GM21717 (cell line): ENCODE measurements around the gene RUFY2.
A peak's percentile ranks its signal among the peaks of the same experiment; 100 is the strongest.
"Not testable (repeated sequence)": the region's sequence is repeated elsewhere in the genome, so short reads cannot be mapped to it uniquely, and the experiment has no call there.

ENCODE experiments used
- ATAC-seq: cut with Tn5 transposase; IDR thresholded peaks from one replicate; pipeline ENCODE4 v1.9.1; 2021; ENCODE audit warnings: mild to moderate bottlenecking, moderate library complexity; ENCODE audit not compliant: unreplicated experiment

RUFY2 gene, protein sequence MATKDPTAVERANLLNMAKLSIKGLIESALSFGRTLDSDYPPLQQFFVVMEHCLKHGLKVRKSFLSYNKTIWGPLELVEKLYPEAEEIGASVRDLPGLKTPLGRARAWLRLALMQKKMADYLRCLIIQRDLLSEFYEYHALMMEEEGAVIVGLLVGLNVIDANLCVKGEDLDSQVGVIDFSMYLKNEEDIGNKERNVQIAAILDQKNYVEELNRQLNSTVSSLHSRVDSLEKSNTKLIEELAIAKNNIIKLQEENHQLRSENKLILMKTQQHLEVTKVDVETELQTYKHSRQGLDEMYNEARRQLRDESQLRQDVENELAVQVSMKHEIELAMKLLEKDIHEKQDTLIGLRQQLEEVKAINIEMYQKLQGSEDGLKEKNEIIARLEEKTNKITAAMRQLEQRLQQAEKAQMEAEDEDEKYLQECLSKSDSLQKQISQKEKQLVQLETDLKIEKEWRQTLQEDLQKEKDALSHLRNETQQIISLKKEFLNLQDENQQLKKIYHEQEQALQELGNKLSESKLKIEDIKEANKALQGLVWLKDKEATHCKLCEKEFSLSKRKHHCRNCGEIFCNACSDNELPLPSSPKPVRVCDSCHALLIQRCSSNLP

DNA sequence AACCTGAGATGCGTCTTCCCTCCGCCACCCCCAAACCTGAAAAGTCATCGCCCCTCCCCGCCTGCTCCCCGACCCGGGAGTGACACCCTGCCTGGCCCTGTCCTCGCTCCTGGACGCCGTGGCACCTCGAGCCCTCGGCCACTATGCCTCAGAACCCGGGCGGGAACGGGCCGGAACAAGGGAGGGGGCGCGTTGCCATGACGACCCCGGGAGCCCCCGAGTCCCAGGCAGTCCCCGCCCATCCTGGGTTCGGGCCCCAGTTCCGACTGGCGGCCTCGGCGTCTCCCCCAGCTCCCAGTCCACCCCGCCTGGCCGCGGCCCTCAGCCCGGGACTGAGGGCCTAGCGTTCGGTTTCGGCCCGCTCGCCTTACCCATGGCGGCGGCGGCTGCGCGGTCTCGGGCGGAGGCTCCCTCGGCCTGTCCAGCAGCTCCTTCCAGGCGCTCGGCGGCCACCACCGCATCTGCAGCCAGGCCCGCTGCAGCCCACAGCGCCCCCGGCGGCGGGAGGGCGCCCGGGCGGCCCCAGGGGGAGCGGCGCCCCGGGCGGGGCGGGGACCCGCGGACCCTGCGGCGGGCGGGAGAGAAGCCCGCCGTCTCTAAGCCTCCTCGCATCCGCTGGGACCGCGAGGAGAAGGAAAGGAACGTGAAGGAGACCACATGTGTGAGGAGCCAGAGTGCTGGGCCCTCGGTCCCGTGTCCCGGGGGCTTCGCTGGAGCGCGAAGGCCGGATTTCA, at the start of gene RUFY2:
Gene RUFY2 (minus strand): TSS at position 463 of the 734 bp plus-strand sequence. CDS start 88 bp downstream, at position 375.
- ATAC-seq: peak; percentile 91

DNA sequence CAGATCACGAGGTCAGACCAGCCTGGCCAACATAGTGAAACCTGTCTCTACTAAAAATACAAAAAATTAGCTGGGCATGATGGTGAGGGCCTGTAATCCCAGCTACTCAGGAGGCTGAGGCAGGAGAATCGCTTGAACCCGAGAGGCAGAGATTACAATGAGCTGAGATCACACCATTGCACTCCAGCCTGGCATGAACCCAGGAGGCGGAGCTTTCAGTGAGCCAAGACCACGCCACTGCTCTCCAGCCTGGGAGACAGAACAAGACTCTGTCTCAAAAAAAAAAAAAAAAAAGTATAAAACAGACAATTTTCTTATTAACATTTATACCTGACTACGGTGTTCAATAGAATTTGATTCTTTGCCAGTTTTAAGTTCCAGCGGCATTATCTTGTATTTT, 42.6 kb upstream of the RUFY2 start:
- not testable (repeated sequence) for ATAC-seq

DNA sequence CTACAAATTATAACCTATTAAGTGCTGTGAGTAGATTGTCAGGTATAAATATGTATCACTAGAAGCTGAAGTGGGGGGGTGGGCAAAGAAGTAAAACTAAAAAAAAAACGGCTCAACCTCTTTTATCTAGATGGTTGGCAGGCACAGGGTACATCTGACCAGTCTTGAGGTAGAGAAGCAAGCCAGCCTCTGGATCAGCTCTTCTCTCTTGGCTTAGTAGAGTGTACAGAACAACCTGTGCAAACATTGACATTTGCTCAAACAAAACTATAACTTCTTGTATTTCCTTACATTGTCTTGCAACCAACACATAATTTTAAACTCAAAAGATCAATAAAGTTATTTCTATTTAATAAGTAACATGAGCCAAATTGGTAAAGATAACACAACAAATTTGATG, 39.1 kb upstream of the RUFY2 start:
- no peak for ATAC-seq

DNA sequence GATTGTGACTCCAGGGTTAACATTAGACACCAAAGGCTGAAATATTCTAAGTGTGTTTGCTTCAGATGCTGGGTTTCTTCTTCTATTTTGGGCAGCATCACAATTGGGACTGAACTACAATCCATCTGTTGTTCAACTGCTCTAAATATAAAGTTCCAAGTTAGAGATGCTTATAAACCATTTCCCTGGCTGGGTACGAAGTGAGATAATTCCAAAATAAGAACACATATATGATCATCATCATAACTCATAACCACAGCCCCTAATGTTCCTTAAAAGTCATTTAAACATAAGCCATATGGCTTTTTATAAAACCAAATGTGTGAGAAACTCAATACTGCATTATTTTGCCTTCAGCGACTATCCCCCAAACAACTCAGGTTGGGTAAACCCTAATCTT, 35.9 kb upstream of the RUFY2 start:
- no peak for ATAC-seq

DNA sequence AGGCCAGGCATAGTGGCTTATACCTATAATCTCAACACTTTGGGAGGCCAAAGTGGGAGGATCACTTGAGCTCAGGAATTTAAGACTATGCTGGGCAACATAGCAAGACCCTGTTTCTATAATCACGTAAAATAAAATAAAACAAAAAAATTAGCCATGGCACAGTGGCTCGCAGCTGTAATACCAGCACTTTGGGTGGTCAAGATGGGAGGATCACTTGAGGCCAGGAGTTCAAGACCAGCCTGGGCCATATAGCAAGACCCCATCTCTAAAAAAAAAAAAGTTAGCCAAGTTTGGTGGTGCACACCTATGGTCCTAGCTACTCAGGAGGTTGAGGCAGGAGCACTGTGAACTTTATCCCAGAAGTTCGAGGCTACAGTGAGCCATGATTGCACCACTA, 33.8 kb upstream of the RUFY2 start:
- ATAC-seq: no peak

DNA sequence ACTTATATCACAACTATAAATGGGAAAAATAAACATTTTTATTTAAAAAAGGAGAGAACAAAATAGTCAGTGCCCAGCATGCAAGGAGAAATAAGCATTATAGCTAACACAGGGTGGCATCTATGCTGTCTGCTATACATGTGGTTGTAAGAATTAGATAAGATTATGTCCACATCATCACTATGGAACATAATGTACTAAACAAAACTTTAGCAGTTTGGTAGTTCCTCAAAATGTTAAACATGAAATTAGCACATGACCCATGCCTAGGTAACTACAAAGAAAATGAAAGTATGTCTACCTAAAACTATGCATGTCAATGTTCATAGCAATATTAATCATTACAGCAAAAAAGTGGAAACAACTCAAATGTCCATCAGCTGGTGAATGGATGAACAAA, 28.7 kb upstream of the RUFY2 start:
- no peak for ATAC-seq

DNA sequence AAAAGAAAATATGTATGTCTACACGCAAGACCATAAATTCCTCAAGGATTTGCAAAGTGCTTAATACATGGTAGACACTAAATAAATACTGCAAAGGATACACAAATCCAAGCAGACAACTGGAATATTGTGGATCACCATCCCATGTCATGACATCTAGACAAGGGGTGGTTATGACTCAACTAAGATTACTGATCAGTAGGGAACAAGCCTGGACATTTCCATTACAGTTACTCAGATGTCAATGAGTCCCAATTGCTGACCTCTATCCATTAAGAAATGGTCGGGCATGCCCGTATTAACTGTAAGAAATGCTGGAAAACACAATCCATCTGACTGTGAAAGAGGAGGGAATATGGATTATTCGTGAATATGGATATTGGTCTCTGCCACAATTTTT, 27.6 kb upstream of the RUFY2 start:
- ATAC-seq: no peak

DNA sequence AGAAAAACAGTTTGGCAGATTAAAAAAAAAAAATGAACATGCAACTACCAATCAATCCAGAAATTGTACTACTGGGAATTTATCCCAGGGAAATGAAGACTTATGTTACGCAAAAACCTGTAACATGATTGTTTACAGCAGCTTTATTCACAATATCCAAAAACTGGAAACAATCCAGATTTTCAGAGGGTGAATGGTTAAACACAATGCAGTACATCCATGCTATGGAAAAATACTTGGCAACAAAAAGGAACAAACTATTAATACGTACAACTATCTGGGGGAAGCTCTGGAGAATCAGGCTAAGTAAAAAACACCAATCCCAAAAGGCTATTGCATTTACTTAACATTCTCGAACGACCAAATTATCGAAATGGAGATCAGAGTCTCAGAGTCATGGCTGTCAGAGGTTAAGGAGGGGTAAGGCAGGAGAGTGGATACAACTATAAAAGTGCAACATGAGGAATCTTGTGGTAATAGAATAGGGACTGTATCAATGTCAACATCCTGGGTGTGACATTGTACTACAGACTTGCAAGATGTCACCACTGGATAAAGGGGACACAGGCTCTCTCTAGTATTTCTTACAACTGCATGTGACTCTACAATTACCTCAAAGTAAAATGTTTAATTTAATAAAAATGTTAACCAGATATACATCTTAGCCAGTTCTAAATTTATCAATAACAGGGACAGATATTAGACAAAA, 21.5 kb upstream of the RUFY2 start:
- ATAC-seq: no peak

DNA sequence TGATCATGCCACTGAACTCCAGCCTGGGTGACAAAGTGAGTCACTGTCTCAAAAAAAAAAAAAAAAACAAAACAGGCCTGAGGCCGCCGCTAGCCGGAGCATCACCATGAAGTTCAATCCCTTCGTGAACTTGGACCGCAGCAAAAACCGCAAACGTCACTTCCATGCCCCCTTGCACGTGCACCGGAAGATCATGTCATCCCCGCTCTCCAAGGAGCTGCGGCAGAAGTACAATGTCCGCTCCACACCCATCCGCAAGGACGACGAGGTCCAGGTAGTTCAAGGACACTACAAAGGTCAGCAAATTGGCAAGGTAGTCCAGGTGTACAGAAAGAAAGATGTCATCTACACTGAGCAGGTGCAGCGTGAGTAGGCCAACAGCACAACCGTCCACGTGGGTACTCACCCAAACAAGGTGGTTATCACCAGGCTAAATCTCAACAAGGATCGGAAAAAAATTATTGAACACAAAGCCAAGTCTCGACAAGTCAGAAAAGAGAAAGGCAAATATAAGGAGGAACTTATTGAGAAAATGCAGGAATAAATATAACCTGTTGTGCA, 17.5 kb upstream of the RUFY2 start:
- no peak for ATAC-seq

DNA sequence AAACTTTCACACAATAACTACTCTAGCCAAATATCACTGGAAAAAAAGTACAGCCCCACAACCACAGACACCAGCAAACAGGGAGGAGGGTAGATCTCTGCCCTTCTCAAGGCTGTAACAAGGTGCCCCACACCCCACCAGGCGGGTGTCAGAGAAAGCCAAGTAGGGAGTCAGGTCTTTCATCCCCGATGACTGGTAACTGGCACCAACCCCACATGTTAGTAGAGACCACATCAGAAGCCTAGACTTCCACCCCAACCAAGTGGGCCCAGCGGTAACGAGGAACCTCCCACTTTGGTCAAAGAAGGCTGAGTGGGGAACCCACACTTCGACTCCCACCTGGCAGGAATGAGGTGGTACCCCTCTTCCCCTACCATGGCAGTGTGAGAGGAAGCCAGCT, 16.4 kb upstream of the RUFY2 start:
- no peak for ATAC-seq

DNA sequence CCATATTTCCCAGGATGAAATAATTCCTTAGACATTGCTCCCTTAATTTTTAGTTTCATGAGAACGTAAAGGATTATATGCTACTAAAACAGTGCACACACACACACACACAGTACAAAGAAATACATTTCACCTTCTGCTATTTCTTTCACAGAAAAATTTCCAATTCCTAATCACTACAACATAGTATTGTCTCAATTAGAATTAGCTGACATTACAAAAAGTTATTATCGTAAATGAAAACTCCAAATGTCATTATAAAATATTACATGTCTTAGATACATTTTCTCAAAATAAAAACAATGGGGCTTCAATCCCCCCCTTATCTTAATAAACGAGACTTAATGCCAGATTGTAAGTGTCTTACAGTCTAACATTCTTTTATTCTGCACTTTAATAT, 12.3 kb upstream of the RUFY2 start:
- ATAC-seq: no peak

DNA sequence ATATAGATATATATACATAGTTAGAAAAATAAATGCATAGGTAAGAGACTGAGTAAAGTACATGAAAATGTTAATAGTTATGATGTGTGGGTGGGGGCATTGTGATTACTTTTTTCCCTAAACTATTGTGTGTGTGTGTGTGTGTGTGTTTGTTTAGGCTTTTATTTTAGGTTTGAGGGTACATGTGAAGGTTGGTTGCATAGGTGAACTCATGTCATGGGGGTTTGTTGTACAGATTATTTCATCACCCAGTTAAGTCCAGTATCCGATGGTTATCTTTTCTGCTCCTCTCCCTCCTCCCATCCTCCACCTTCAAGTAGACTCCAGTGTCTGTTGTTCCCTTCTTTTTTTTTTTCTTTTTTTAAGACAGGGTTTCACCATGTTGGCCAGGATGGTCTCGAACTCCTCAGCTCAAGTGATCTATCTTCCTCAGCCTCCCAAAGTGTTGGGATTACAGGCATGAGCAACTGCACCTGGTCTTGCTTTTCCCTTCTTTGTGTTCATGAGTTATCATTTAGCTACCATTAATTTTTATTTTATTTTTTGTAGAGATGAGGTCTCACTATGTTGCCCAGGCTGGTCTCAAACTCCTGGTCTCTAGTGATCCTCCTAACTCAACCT, 1.9 kb upstream of the RUFY2 start:
- no peak for ATAC-seq

DNA sequence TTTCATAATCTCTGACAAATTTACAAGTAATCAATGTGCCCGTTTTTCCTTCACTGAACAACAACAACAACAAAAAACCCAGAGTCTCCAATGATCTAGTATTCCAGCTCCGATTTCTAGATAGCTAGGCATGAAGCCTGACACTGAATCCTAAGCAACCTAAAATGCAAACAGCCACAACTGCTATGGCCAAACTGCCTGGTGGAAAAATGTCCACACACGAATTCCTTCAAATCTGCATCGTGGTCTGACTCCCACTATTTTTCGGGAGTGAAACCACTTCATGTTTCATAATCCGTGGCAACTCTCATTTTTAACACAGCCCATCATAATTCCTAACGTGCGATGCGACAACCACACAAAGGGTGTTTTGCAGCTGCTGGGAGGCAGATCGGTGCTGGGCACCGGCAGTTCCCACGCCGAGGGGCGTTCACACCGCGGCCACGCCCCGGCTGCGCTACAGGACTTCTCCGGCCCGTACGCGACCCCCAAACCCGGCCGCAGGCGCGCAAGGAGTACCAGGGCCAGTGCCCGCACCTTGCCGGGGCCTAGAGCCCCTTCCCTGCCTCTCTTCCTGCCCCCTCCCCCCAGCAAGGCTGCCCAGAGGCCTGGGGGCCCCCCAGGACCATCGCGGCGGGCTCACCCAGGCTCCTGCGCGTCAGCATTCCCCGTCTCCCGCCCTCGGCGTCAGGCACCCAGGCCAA, 814 bp downstream of the RUFY2 start:
- peak; percentile 51 for ATAC-seq

DNA sequence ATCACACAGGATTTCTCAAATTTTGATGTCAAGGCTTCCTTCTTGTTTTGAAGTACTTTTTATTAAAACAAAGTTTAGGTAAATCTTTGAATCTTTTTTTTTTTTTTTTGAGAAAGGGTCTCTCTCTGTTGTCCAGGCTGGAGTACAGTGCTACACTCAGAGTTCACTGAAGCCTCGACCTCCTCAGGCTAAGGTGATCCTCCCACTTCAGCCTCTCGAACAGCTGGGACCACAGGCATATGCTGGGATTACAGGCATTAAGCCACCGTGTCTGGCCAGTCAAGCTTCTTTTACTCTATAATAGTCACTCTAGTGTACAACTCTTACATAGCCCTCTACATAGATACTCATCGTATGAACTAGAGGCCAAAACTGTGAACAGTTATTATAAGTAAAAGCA, 3.4 kb downstream of the RUFY2 start:
- no peak for ATAC-seq

DNA sequence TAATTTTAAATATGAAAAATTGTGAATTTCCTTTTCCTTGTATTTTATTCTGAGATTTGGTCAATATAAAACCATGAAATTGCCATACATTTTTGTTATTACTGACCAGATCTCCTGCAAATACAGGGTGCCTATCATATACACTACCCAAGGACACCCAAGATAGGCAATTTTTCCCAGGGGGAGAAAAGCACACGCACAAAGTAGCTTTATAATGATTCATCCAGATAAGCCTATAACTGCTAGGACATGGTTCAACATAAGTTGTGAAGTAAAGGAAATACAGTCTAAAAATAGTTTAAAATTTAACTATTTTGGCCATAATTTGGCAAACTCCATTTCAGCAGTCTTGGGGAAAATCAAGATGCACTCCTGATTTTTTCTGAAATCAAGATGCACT, 4.8 kb downstream of the RUFY2 start:
- ATAC-seq: no peak

DNA sequence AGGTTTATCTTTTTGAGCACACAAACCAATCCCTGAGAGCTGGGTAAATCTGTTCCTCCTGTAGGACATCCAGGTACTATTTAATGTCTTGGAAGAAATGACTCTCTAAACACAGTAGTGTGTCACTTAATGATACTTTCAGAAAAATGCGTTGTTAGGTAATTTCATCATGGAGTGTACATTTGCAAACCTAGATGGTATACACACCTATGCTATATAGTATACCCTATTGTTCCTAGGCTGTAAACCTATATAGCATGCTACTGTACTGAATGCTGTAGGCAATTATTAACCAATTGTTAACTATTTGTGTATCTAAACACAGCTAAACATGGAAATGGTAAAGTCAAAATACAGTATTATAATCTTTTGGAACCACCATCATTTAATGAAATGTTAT, 10.1 kb downstream of the RUFY2 start:
- no peak for ATAC-seq

DNA sequence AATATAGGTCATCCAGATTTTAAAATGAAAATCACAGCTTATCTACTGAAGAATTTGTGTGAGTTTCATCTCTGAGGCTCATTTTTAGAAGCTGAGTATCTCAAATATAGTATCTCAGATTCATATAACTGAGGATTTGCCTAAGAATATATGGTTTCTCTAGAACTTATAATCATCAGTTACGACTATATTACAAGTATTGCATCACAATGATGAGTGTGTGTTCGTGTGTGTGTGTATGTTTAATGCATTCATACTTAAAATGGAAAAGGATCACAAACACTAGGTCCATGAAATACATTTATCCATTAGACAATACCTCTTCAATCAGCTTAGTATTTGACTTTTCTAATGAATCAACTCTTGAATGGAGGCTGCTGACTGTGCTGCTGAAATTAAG, 21.3 kb downstream of the RUFY2 start:
- ATAC-seq: no peak

DNA sequence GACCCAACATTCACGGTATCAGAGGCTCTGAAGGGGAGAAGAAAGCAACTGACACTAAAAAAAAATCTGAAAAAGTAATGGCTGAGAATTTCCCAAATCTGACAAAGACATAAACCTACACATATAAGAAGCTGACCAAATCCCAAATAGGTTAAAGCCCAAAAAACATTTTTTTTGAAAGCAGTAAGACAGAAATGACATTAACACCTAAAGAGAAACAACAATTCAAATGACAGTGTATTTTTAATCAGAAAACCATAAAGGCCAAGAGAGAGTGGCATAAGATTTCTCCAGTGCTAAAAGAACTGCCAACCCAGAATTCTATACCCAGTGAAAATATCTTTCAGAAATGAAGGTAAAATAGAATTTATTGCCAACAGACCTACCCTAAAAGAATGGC, 35.5 kb downstream of the RUFY2 start:
- no peak for ATAC-seq

DNA sequence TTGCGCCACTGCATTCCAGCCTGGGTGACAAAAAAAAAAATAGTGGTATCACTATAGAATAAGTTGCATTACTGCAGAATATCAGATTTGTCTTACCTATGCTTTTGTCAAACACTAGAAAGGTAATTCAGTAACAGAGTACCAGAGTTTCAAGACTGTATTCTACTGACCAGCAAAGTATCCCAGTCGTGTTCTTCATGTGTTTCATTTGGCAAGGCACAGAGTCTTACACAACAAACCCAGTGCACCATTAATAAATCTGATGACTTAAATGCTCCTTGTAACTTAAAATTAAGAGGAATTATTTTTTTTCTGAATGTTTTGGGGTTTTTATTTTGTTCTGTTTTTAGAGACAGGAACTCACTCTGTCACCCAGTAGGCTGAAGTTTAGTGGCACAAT, 40.0 kb downstream of the RUFY2 start:
- ATAC-seq: no peak

DNA sequence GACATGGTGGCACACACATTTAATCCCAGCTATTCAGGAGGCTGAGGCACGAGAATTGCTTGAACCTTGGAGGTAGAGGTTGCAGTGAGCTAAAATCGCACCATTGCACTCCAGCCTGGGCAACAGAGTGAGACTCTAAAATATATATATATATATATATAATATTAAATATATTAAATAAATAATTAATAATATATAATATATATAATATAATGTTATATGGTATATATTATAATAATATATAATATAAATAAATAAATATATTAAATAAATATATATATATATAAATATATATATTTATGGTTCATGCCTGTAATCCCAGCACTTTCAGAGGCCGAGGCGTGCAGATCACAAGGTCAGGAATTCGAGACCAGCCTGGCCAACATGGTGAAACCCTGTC, 40.5 kb downstream of the RUFY2 start:
- no peak for ATAC-seq
